ENCODE results near the gene HOXB5.

GRCh38 chr17:48618256-48618896, 24.8 kb upstream of the HOXB5 start:
- TF ChIP-seq, protein P1, sequence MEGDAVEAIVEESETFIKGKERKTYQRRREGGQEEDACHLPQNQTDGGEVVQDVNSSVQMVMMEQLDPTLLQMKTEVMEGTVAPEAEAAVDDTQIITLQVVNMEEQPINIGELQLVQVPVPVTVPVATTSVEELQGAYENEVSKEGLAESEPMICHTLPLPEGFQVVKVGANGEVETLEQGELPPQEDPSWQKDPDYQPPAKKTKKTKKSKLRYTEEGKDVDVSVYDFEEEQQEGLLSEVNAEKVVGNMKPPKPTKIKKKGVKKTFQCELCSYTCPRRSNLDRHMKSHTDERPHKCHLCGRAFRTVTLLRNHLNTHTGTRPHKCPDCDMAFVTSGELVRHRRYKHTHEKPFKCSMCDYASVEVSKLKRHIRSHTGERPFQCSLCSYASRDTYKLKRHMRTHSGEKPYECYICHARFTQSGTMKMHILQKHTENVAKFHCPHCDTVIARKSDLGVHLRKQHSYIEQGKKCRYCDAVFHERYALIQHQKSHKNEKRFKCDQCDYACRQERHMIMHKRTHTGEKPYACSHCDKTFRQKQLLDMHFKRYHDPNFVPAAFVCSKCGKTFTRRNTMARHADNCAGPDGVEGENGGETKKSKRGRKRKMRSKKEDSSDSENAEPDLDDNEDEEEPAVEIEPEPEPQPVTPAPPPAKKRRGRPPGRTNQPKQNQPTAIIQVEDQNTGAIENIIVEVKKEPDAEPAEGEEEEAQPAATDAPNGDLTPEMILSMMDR (IDR thresholded peaks at IDR 0.05): peak; percentile 95 to 99 (median 98)
- TF ChIP-seq POLR2A (IDR thresholded peaks at IDR 0.05): no peak
